ENCODE data around the gene TNXB. TPM values are rescaled to one million over a fixed set of nuclear protein-coding genes. Genes with fewer than 3 reads are reported as not detected.

TNXB gene
- total and polyA plus RNA-seq, 9 of the 15 experiments (the other 6 are each of a cell fraction or from before 2014, with no cell fraction given) = 0.14 to 28.1 (median 12.4) TPM

DNA sequence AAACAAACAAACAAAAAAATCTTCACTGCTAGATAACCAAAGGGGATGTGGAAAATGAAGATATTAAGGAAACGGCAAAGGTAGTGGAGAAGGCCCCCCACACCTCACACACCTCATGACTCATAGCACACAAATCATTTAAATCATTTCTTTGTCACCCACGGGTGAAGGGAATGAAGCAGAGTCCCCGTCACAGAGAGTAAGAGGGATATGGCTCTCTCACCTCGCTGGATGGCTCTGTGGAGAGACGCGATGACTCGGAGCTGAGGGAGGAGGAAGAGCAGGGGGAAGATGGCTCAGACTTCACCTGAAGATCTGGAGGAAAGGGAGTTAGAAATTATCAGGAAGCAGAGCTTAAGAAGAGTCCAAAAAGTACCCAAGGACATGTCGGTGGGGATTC lies 17.7 kb upstream of the TNXB start (continued):
- TF ChIP-seq SETDB1 (IDR thresholded peaks at IDR 0.05; ENCODE audit: low read length) (no peak), NFE2L1 (tag; IDR thresholded peaks at IDR 0.05; ENCODE audit: borderline replicate concordance, low read depth) (no peak), ZBTB8A (IDR thresholded peaks at IDR 0.05; ENCODE audit: partially characterized antibody) (no peak), JUND (IDR thresholded peaks at IDR 0.05; ENCODE audit: borderline replicate concordance, low read depth, low read length) (0 out of 2 replicates have a peak, but pooled peaks have one; percentile 14), JUND (tag; IDR thresholded peaks at IDR 0.05; ENCODE audit: borderline replicate concordance, low read depth, low read length) (no peak; the same call in 2 of the 3 replicates), RBM39 (optimal IDR thresholded peaks at IDR 0.05; ENCODE audit: low read depth, low read length) (no peak), ZNF263 (CRISPR knock-in tag; IDR thresholded peaks at IDR 0.05; ENCODE audit: borderline replicate concordance) (peak; percentile 82), ZNF589 (CRISPR knock-in tag; IDR thresholded peaks at IDR 0.05; ENCODE audit: low read depth) (no peak), SMC3 (conservative IDR thresholded peaks at IDR 0.05; ENCODE audit: insufficient read depth, low read depth, low read length) (no peak), GABPB2 (CRISPR knock-in tag; conservative IDR thresholded peaks at IDR 0.05) (no peak), RBM14 (IDR thresholded peaks at IDR 0.05; ENCODE audit: borderline replicate concordance, insufficient read depth, low read depth, low read length) (no peak), PHF20 (IDR thresholded peaks at IDR 0.05; ENCODE audit: partially characterized antibody) (no peak), ZSCAN32 (CRISPR knock-in tag; IDR thresholded peaks at IDR 0.05) (no peak), HDAC1 (IDR thresholded peaks at IDR 0.05) (no peak), PPARD (CRISPR knock-in tag; IDR thresholded peaks at IDR 0.05) (no peak), DACH1 (IDR thresholded peaks at IDR 0.05; ENCODE audit: partially characterized antibody) (no peak)

Measured in K562 (cell line).